Left ventricle myocardium inferior (tissue), 1 donor: ENCODE data around the gene TMEM121B. TPM values are rescaled to one million over a fixed set of nuclear protein-coding genes. Genes with fewer than 3 reads are reported as not detected.
A peak's percentile ranks its signal among the peaks of the same experiment; 100 is the strongest.

Experiments
- DNase-seq: peaks from one replicate; pipeline ENCODE4 v3.0.0-alpha.2; 2020
- H3K27ac ChIP-seq: fragments of 200-600 bp; replicated peaks from 2 replicates; pipeline ENCODE4 v1.8.0; 2021
- H3K27me3 ChIP-seq: fragments of 200-600 bp; 2 replicates; pipeline ENCODE4 v1.8.0; 2021; ENCODE audit warnings: low read depth
- H3K36me3 ChIP-seq: fragments of 200-600 bp; 2 replicates; pipeline ENCODE4 v1.8.0; 2021
- H3K4me1 ChIP-seq: fragments of 200-600 bp; 2 replicates; pipeline ENCODE4 v1.8.0; 2021
- H3K4me3 ChIP-seq: fragments of 200-600 bp; 2 replicates; pipeline ENCODE4 v1.8.0; 2021; ENCODE audit warnings: mild to moderate bottlenecking, moderate library complexity
- H3K9me3 ChIP-seq: fragments of 200-600 bp; replicated peaks from 2 replicates; pipeline ENCODE4 v1.8.0; 2021
- intact Hi-C: fragments of 100-400 bp; cut with micrococcal nuclease; formaldehyde crosslinking; loops from one replicate; pipeline ENCODE4 v1.11.0; 2022
- long read RNA-seq: library from polyadenylated mRNA; unstranded; transcript quantifications from one replicate; pipeline ENCODE4 v2.0.0, GENCODE V29; 2021
- total RNA-seq: library from RNA; stranded (reverse); fragmentation: NEBNext Ultra II Directional; extraction: Animal tissue kit (Norgen Biotek cat#: 25700); gene quantifications from one replicate; pipeline ENCODE4 v1.2.1, GENCODE V29; 2021
- TF ChIP-seq, protein P1 (sequence below): fragments of 200-600 bp; IDR thresholded peaks from 2 replicates; pipeline ENCODE4 v1.8.0; 2021; ENCODE audit warnings: antibody characterized with exemption, mild to moderate bottlenecking, borderline replicate concordance
- donor health status: DM: no; HTN: yes; CAD: no; lungs with severe emphysema.

Gene TMEM121B
- 1.5 TPM for total RNA-seq
- long read RNA-seq, full-length matches to known transcripts, result 4 of 4 reads
- long read RNA-seq, partial matches to known transcripts, result 0 of 4 reads
- long read RNA-seq, other reads (novel, unspliced or antisense), result 0 of 4 reads

DNA sequence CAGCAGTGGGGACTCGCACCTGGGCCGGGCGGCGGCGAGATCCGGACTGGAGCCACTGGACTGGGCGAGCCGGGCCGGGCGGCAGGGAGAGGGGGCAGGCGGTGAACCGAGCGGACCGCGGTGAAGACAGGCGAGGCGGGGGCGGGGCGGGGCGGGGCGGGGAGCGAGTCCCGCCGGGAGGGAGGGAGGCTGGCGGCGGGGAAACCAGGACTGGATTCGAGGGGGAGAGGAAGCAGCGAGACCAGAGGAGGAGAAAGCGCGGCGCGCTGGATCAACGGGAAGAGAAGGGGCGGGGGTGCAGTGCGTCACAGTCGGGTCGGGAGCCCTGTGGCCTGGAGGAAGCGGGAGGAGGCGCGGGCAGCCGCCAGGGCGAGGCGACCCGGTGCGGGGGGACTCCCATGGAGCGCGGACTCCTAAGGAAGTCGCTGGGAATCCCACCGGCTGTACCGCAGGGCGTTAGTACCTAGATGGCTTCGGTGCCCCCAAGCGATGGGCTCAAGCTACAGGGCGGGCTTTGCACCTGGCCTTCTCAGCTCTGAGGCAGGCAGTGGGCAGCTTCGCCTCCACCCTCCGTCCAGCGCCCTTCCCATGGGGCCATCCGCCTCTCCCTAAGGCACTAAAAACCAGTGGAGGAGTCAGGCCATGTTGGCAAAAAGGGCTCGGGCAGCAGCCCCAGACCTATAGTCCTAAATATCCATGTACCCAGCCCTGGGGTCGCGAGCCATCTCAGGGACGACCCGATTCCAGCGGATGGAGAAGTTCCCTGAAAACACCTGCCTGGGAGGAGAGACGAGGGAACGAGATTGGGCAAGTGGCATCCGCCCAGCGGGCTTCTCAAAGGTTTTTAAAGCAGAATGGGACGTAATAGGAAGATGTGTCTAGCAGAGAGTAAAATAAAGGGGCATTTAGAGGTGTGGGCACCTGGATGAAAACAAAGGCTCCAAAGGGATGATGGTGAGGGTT lies at the start of gene TMEM121B:
TMEM121B (minus strand) TSS at position 128 of the 963 bp plus-strand sequence. CDS start 233 bp downstream, outside the sequence.
- H3K27me3 ChIP-seq, result peaks cover 28% of the 10 kb centered on the region
- H3K36me3 ChIP-seq, result no peaks in the 10 kb centered on the region
- no peaks in the 10 kb centered on the region for H3K9me3 ChIP-seq
- TF ChIP-seq, protein P1, sequence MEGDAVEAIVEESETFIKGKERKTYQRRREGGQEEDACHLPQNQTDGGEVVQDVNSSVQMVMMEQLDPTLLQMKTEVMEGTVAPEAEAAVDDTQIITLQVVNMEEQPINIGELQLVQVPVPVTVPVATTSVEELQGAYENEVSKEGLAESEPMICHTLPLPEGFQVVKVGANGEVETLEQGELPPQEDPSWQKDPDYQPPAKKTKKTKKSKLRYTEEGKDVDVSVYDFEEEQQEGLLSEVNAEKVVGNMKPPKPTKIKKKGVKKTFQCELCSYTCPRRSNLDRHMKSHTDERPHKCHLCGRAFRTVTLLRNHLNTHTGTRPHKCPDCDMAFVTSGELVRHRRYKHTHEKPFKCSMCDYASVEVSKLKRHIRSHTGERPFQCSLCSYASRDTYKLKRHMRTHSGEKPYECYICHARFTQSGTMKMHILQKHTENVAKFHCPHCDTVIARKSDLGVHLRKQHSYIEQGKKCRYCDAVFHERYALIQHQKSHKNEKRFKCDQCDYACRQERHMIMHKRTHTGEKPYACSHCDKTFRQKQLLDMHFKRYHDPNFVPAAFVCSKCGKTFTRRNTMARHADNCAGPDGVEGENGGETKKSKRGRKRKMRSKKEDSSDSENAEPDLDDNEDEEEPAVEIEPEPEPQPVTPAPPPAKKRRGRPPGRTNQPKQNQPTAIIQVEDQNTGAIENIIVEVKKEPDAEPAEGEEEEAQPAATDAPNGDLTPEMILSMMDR, result no peak
- intact Hi-C loops, result no loop called here
- peaks cover 49% of the 10 kb centered on the region for H3K4me1 ChIP-seq
- peak; percentile 80 for DNase-seq
- peak within 1 kb of the TSS; percentile 81 for H3K4me3 ChIP-seq
- peak within 1 kb of the TSS; percentile 77 for H3K27ac ChIP-seq

DNA sequence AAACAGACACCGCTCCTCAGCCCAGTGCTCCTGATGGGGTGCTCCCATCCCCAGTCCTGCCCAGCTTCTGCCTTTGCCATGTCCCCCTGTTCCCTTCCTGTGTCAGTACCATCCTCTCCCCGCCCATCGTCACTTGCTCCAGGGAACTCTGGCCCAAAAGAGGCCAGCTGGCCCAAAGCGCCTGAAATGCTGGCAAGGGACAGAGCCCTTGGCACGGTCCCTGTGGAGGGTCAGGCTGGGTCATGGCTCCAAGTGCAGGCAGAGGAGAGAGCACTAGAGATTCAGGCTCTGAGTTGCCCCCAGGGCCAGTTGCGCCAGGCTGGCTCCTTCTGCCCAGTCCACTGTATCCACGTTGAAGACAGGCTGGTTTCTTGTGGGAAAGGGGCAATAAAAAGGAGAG lies 46.3 kb upstream of the TMEM121B start:
- peak overlapping the region; percentile 76 for H3K27ac ChIP-seq
- TF ChIP-seq, protein P1, result no peak
- H3K36me3 ChIP-seq, result no peaks in the 10 kb centered on the region
- H3K4me3 ChIP-seq, result no peak overlapping the region
- H3K27me3 ChIP-seq, result no peaks in the 10 kb centered on the region
- intact Hi-C loops, result loop anchor here (10.0 kb wide), 2 partner anchors 83 to 337 kb away; partner anchors contain the start of gene IL17RA
- peak; percentile 73 for DNase-seq
- peaks cover 34% of the 10 kb centered on the region for H3K4me1 ChIP-seq
- no peaks in the 10 kb centered on the region for H3K9me3 ChIP-seq

DNA sequence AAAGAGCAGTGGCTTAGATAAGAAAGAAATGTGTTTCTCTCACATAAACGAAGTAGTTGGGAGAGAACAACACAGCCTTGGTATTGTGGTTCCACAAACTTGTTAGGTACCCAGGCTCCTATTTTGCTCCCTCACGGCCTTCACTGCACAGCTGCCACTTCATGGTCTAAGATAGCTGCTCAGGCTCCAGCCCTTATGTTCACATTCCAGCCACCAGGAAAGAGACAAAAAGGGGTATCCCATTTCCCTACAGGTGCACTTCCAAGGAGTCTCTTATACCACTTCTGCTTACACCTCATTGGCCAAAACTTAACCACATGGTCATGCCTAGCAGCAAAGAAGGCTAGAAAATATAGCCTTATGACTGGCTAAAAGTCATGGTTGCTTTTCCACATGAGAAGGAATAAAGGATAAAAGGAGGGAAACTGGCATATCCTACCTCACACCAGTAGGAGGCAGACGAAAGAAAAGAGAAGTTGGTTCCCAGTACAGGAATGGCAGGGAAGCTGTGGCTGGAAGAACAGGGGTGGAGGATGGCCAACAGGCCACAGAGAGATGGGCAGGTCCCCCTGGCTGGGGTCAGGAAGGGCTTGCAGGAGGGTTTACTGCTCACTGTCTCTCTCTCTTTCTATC lies 43.3 kb upstream of the TMEM121B start:
- TF ChIP-seq, protein P1, result no peak
- H3K27me3 ChIP-seq, result no peaks in the 10 kb centered on the region
- intact Hi-C loops, result loop anchor here (10.0 kb wide), 2 partner anchors 80 to 340 kb away; partner anchors contain the start of gene IL17RA

DNA sequence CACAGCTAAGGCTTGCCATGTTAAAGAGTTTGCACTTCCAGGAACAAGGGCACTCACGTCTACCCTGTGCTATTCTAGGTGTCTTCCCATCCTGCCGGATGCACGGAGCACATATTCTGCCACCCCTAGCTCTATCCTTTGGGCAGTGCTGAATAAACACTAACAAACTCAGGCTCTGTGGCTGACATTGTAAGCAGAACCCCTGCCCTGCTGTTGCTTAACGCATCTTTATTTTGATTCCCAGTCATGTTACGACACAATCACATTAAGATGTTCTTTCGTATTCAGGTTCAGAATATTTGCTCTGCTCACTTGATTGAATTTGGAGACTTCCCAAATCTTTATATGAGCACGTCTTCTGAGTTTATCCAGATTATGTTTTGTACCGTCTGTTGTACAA lies 41.6 kb upstream of the TMEM121B start:
- Histone ChIP-seq H3K9me3 (no peaks in the 10 kb centered on the region), H3K4me3 (no peak overlapping the region), H3K27ac (no peak overlapping the region), H3K36me3 (no peaks in the 10 kb centered on the region), H3K27me3 (no peaks in the 10 kb centered on the region), H3K4me1 (peaks cover 36% of the 10 kb centered on the region)
- intact Hi-C loops, result loop anchor here (10.0 kb wide), 2 partner anchors 78 to 342 kb away; partner anchors contain the start of gene IL17RA
- TF ChIP-seq, protein P1, result no peak
- DNase-seq, result no peak

More for the DNA sequence above, 43.3 kb upstream of the TMEM121B start:
- Histone ChIP-seq H3K36me3 (no peaks in the 10 kb centered on the region), H3K9me3 (no peaks in the 10 kb centered on the region), H3K4me1 (peaks cover 26% of the 10 kb centered on the region), H3K4me3 (no peak overlapping the region), H3K27ac (no peak overlapping the region)
- no peak for DNase-seq

DNA sequence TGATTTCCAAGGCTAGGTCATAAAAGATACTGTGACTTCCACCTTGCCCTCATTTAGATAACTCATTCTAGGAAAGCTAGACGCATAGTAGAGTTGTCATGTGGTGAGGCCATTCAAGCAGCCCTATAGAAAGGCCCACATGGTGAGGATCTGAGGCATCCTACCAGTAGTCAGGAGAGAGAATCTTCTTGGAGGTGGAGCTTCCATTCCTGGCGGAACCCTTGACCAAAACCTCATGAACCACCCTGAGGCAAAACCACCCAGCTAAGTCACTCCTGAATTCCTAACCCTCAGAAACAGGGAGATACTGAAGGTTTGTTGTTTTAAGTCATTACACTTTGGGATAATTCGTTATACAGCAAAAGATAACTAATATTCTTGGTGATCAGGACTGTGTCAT lies 40.8 kb upstream of the TMEM121B start:
- intact Hi-C loops, result loop anchor here (10.0 kb wide), 2 partner anchors 77 to 343 kb away; partner anchors contain the start of gene IL17RA
- Histone ChIP-seq H3K27ac (no peak overlapping the region), H3K9me3 (no peaks in the 10 kb centered on the region), H3K4me3 (no peak overlapping the region), H3K36me3 (no peaks in the 10 kb centered on the region), H3K27me3 (no peaks in the 10 kb centered on the region), H3K4me1 (peaks cover 36% of the 10 kb centered on the region)
- DNase-seq, result no peak
- TF ChIP-seq, protein P1, result no peak
